CD4-positive, alpha-beta T cell treated with Interleukin-17A for 1 hour (primary cell): ENCODE results near the gene TMEM45A.
"Not testable (repeated sequence)": the region's sequence is repeated elsewhere in the genome, so short reads cannot be mapped to it uniquely, and the experiment has no call there.

ENCODE experiments used
- DNase-seq: peaks from one replicate; pipeline ENCODE4 v3.0.0-alpha.2; 2020

The TMEM45A gene

GRCh38 chr3:100536093-100536492 lies 43.7 kb downstream of the TMEM45A start:
- DNase-seq, result no peak

- DNase-seq, result no peak
Observed at GRCh38 chr3:100537646-100538338, 45.4 kb downstream of the TMEM45A start.

- DNase-seq, result no peak
Observed at GRCh38 chr3:100538339-100538706, 45.9 kb downstream of the TMEM45A start.

GRCh38 chr3:100540791-100541334 lies 48.4 kb downstream of the TMEM45A start:
- no peak for DNase-seq

- not testable (repeated sequence) for DNase-seq
Observed at GRCh38 chr3:100541428-100541827, 49.0 kb downstream of the TMEM45A start.

- no peak for DNase-seq
Observed at GRCh38 chr3:100545371-100545770, 53.0 kb downstream of the TMEM45A start.

GRCh38 chr3:100546020-100546744 lies 53.8 kb downstream of the TMEM45A start:
- no peak for DNase-seq

GRCh38 chr3:100548053-100548452 lies 55.6 kb downstream of the TMEM45A start:
- DNase-seq, result no peak

- no peak for DNase-seq
Observed at GRCh38 chr3:100553618-100554372, 61.4 kb downstream of the TMEM45A start.

- DNase-seq, result no peak
Observed at GRCh38 chr3:100554373-100554676, 61.9 kb downstream of the TMEM45A start.

GRCh38 chr3:100556673-100557310 lies 64.4 kb downstream of the TMEM45A start:
- no peak for DNase-seq

GRCh38 chr3:100558233-100558632 lies 65.8 kb downstream of the TMEM45A start:
- DNase-seq, result no peak

GRCh38 chr3:100560426-100560825 lies 68.0 kb downstream of the TMEM45A start:
- no peak for DNase-seq

GRCh38 chr3:100561459-100562158 lies 69.2 kb downstream of the TMEM45A start:
- no peak for DNase-seq

- no peak for DNase-seq
Observed at GRCh38 chr3:100562224-100562857, 69.9 kb downstream of the TMEM45A start.

GRCh38 chr3:100563228-100563627 lies 70.8 kb downstream of the TMEM45A start:
- no peak for DNase-seq

GRCh38 chr3:100563652-100564211 lies 71.3 kb downstream of the TMEM45A start:
- no peak for DNase-seq

- no peak for DNase-seq
Observed at GRCh38 chr3:100570811-100571210, 78.4 kb downstream of the TMEM45A start.

GRCh38 chr3:100574536-100574935 lies 82.1 kb downstream of the TMEM45A start:
- DNase-seq, result no peak

- no peak for DNase-seq
Observed at GRCh38 chr3:100575704-100576103, 83.3 kb downstream of the TMEM45A start.

GRCh38 chr3:100577382-100578008 lies 85.1 kb downstream of the TMEM45A start:
- DNase-seq, result no peak
